K562 (cell line): ENCODE measurements around the gene AURKB. TPM values are rescaled to one million over a fixed set of nuclear protein-coding genes. Genes with fewer than 3 reads are reported as not detected.

Experiments
- EP400 ChIP-seq: fragments of 450-650 bp; IDR thresholded peaks from 2 replicates; pipeline ENCODE4 v1.6.1; 2017; ENCODE audit warnings: antibody characterized with exemption, mild to moderate bottlenecking, moderate library complexity
- HIVEP1 ChIP-seq: fragments of 250-450 bp; sonication (Bioruptor Pico); IDR thresholded peaks from 2 replicates; pipeline ENCODE4 v1.4.0; 2020; ENCODE audit warnings: mild to moderate bottlenecking
- JUND ChIP-seq, 2 experiments: IDR thresholded peaks; 2 replicates in 1 of 2; 3 replicates in 1 of 2; pipeline ENCODE4 v1.6.1; 2011; ENCODE audit warnings: borderline replicate concordance in 2 of 2, low read depth in 2 of 2, low read length in 2 of 2, improper control_type of control experiment in 1 of 2, missing biosample characterization in 1 of 2, missing genetic modification characterization in 1 of 2, missing genetic modification reagents in 1 of 2
- MAFF ChIP-seq: IDR thresholded peaks from 2 replicates; pipeline ENCODE4 v1.6.1; 2012; ENCODE audit warnings: low read length, improper control_type of control experiment
- MEIS2 ChIP-seq: fragments of 450-650 bp; IDR thresholded peaks from 2 replicates; pipeline ENCODE4 v1.6.1; 2014; ENCODE audit warnings: mild to moderate bottlenecking; ENCODE audit not compliant: partially characterized antibody
- MLX ChIP-seq, 2 experiments: fragments of 450-650 bp in 1 of 2; sonication (generic) in 1 of 2; formaldehyde crosslinking; conservative IDR thresholded peaks; 2 replicates each; pipeline versions ENCODE4 v1.4.0 to v1.8.1; 2020 to 2022; ENCODE audit warnings: mild to moderate bottlenecking in 1 of 2, missing genetic modification reagents in 1 of 2
- NR2C1 ChIP-seq, 2 experiments: fragments of 450-650 bp; IDR thresholded peaks; 2 replicates each; pipeline ENCODE4 v1.6.1; 2017; ENCODE audit warnings: mild to moderate bottlenecking in 2 of 2, antibody characterized with exemption in 1 of 2, inconsistent platforms in 1 of 2, missing compliant biosample characterization in 1 of 2, missing genetic modification characterization in 1 of 2
- NRF1 ChIP-seq, 2 experiments: fragments of 450-650 bp; IDR thresholded peaks in 1 of 2; conservative IDR thresholded peaks in 1 of 2; 2 replicates each; pipeline ENCODE4 v1.6.1; 2014; ENCODE audit warnings: mild to moderate bottlenecking in 2 of 2
- PKNOX1 ChIP-seq: fragments of 450-650 bp; IDR thresholded peaks from 2 replicates; pipeline ENCODE4 v1.6.1; 2016
- POLR3G ChIP-seq: IDR thresholded peaks from 2 replicates; pipeline ENCODE4 v1.6.1; 2011; ENCODE audit not compliant: insufficient read length, insufficient replicate concordance; ENCODE audit errors: extremely low read depth
- PRMT5 ChIP-seq: sonication (generic); formaldehyde crosslinking; IDR thresholded peaks from 2 replicates; pipeline ENCODE4 v1.5.0; 2020; ENCODE audit warnings: missing genetic modification reagents
- SMAD3 ChIP-seq: fragments of 450-650 bp; formaldehyde crosslinking; conservative IDR thresholded peaks from 2 replicates; pipeline ENCODE4 v1.4.0; 2020; ENCODE audit warnings: mild to moderate bottlenecking
- SMARCE1 ChIP-seq: fragments of 450-650 bp; IDR thresholded peaks from 2 replicates; pipeline ENCODE4 v1.7.1; 2016; ENCODE audit warnings: mild to moderate bottlenecking
- TRIM24 ChIP-seq, 2 experiments: fragments of 450-650 bp; IDR thresholded peaks; 2 replicates each; pipeline ENCODE4 v1.6.1; 2016
- ZBTB40 ChIP-seq, 2 experiments: fragments of 450-650 bp in 1 of 2; sonication (generic) in 1 of 2; formaldehyde crosslinking in 1 of 2; IDR thresholded peaks; 2 replicates each; pipeline versions ENCODE4 v1.7.1 to v1.9.0; 2016 to 2022; ENCODE audit warnings: inconsistent platforms in 1 of 2, mild to moderate bottlenecking in 1 of 2, missing genetic modification reagents in 1 of 2
- ZNF316 ChIP-seq: fragments of 450-650 bp; IDR thresholded peaks from 2 replicates; pipeline ENCODE4 v1.6.1; 2016
- polyA plus RNA-seq, 8 experiments: library from polyadenylated mRNA; depleted of rRNA in 4 of 8; stranded (reverse) in 5 of 8; unstranded in 3 of 8; fragments of >200 nt; fragmentation: Nextera tagmentation in 2 of 8; fragmentation: Illumina TruSeq in 1 of 8; extraction: Ambion mirVana in 2 of 8; extraction: Trizol in 1 of 8; gene quantifications; 2 replicates each; pipeline versions ENCODE4 v1.2.1 to v1.2.3, GENCODE V29; 2011 to 2014; ENCODE audit warnings: inconsistent platforms in 1 of 8, missing spikeins in 1 of 8
- total RNA-seq, 7 experiments: library from RNA; depleted of rRNA in 6 of 7; stranded (reverse); fragments of >200 nt in 6 of 7; fragmentation: Illumina TruSeq in 2 of 7; extraction: Trizol in 2 of 7; gene quantifications; 2 replicates each; pipeline versions ENCODE4 v1.2.1 to v1.2.3, GENCODE V29; 2011 to 2021; ENCODE audit warnings: low replicate concordance in 1 of 7

Gene AURKB
- total and polyA plus RNA-seq, 9 of the 15 experiments (the other 6 are each of a cell fraction or from before 2014, with no cell fraction given), result 27.2 to 114 (median 74.8) TPM

- TF ChIP-seq EP400 (no peak), JUND (IDR thresholded peaks at IDR 0.05; ENCODE audit: borderline replicate concordance, low read depth, low read length) (no peak), JUND (tag; IDR thresholded peaks at IDR 0.05; ENCODE audit: borderline replicate concordance, low read depth, low read length) (no peak), PKNOX1 (peak; percentile 88), SMARCE1 (no peak), PRMT5 (CRISPR knock-in tag) (no peak), ZBTB40 (IDR thresholded peaks at IDR 0.05) (peak; percentile 46; the same call in 1 of the 2 replicates), ZBTB40 (CRISPR knock-in tag; IDR thresholded peaks at IDR 0.05) (peak; percentile 42; the same call in 1 of the 2 replicates), TRIM24 (IDR thresholded peaks at IDR 0.05) (peak in 1 of 2 experiments; percentile 21; a peak in 1 of 4 replicates), POLR3G (no peak), NR2C1 (IDR thresholded peaks at IDR 0.05) (peak; percentile 84), NR2C1 (tag; IDR thresholded peaks at IDR 0.05) (peak; percentile 85), NRF1 (conservative IDR thresholded peaks at IDR 0.05 in 1 of 2, IDR thresholded peaks at IDR 0.05 in 1 of 2) (peak; percentile 35 to 45; a peak in 1 of 4 replicates), MAFF (no peak), MEIS2 (peak; percentile 64), ZNF316 (peak; percentile 53), HIVEP1 (no peak), MLX (CRISPR knock-in tag; conservative IDR thresholded peaks at IDR 0.05) (no peak), SMAD3 (CRISPR knock-in tag) (no peak)
Measured at GRCh38 chr17:8212312-8213180, 2.2 kb upstream of the AURKB start (continued).
